Activated B cell treated with CpG ODN at 0.5 μM for 24 hours (primary cell): ENCODE results near the gene C2CD4C. TPM values are rescaled to one million over a fixed set of nuclear protein-coding genes. Genes with fewer than 3 reads are reported as not detected.

Experiments
- ATAC-seq: fragments of 200-7000 bp; cut with Tn5 transposase; one replicate; pipeline ENCODE4 v1.10.0; 2021; ENCODE audit warnings: low read depth, mild to moderate bottlenecking, moderate library complexity
- CTCF ChIA-PET: fragments of 350-600 bp; sonication (Branson Sonifier 250); formaldehyde crosslinking; loops from one replicate; lab custom pipeline; 2021; ENCODE audit warnings: antibody characterized with exemption; lab: Charles Lee
- POLR2A ChIA-PET: fragments of 350-600 bp; sonication (Branson Sonifier 250); formaldehyde crosslinking; loops from one replicate; lab custom pipeline; 2021; ENCODE audit warnings: antibody characterized with exemption; lab: Charles Lee
- DNase-seq: peaks from one replicate; pipeline ENCODE4 v3.0.0; 2022
- H3K27ac Mint-ChIP-seq: one replicate; pipeline ENCODE4 v1.8.0; 2020; ENCODE audit warnings: mixed read lengths
- H3K27me3 Mint-ChIP-seq: one replicate; pipeline ENCODE4 v1.8.0; 2021; ENCODE audit warnings: mixed read lengths
- H3K36me3 Mint-ChIP-seq: one replicate; pipeline ENCODE4 v1.8.0; 2021; ENCODE audit warnings: low read depth, mixed read lengths
- H3K4me1 Mint-ChIP-seq: one replicate; pipeline ENCODE4 v1.8.0; 2021; ENCODE audit warnings: mixed read lengths
- H3K4me3 Mint-ChIP-seq: one replicate; pipeline ENCODE4 v1.8.0; 2020; ENCODE audit warnings: mild to moderate bottlenecking, mixed read lengths
- H3K9me3 Mint-ChIP-seq: one replicate; pipeline ENCODE4 v1.8.0; 2020; ENCODE audit warnings: mixed read lengths
- CTCF ChIP-seq: fragments of 200-600 bp; IDR thresholded peaks from one replicate; pipeline ENCODE4 v1.8.0; 2022; ENCODE audit warnings: antibody characterized with exemption, mild to moderate bottlenecking
- intact Hi-C: fragments of 100-400 bp; cut with micrococcal nuclease; formaldehyde crosslinking; loops from one replicate; pipeline ENCODE4 v1.15.1; 2024
- total RNA-seq: library from RNA; stranded (reverse); gene quantifications from 2 replicates; pipeline ENCODE4 v1.2.3, GENCODE V29; 2022

The C2CD4C gene
- total RNA-seq, 1 donor from 2014 or later = not detected

GRCh38 chr19:370641-371330 lies 38.2 kb downstream of the C2CD4C start:
- POLR2A ChIA-PET = no interaction called here
- no peak for TF ChIP-seq CTCF
- CTCF ChIA-PET = no interaction called here
- Mint-ChIP-seq H3K27ac (no peak overlapping the region), H3K9me3 (no peaks in the 10 kb centered on the region), H3K27me3 (peaks cover 25% of the 10 kb centered on the region), H3K4me3 (no peak overlapping the region), H3K36me3 (no peaks in the 10 kb centered on the region), H3K4me1 (no peaks in the 10 kb centered on the region)
- ATAC-seq (no peak), DNase-seq (no peak)
- intact Hi-C loops = no loop called here

GRCh38 chr19:369876-370275 lies 39.1 kb downstream of the C2CD4C start:
- H3K36me3 Mint-ChIP-seq = no peaks in the 10 kb centered on the region

DNA sequence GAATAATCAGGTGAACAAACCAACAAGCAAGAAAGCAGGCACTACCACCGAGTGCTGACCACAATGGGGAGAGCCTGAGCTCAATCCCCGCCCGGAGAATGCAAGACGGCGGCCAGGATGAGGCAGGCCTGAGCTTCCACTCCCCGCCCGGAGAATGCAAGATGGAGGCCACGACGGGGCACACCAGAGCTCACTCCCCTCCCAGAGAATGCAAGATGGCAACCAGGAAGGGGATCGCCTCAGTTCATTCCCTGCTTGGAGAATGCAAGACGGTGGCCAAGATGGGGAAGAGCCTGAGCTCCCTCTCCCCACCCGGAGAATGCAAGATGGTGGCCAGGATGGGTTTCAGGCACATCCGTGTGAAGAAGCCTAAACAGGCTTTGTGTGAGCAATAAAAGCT lies 39.7 kb downstream of the C2CD4C start:
- CTCF ChIA-PET = no interaction called here
- H3K36me3 Mint-ChIP-seq = no peaks in the 10 kb centered on the region
- H3K9me3 Mint-ChIP-seq = no peaks in the 10 kb centered on the region
- intact Hi-C loops = no loop called here
- ATAC-seq = no peak
- no peak for TF ChIP-seq CTCF
- H3K27ac Mint-ChIP-seq = no peak overlapping the region
- no peaks in the 10 kb centered on the region for H3K4me1 Mint-ChIP-seq
- POLR2A ChIA-PET = no interaction called here
- no peak for DNase-seq
- peaks cover 25% of the 10 kb centered on the region for H3K27me3 Mint-ChIP-seq
- H3K4me3 Mint-ChIP-seq = no peak overlapping the region

More at GRCh38 chr19:369876-370275, 39.1 kb downstream of the C2CD4C start:
- H3K27me3 Mint-ChIP-seq = peaks cover 25% of the 10 kb centered on the region
- H3K27ac Mint-ChIP-seq = no peak overlapping the region
- H3K9me3 Mint-ChIP-seq = no peaks in the 10 kb centered on the region
- intact Hi-C loops = no loop called here
- ChIA-PET POLR2A (no interaction called here), CTCF (no interaction called here)
- TF ChIP-seq CTCF = no peak
- DNase-seq = no peak
- ATAC-seq = no peak
- H3K4me1 Mint-ChIP-seq = no peaks in the 10 kb centered on the region
- H3K4me3 Mint-ChIP-seq = no peak overlapping the region

- Mint-ChIP-seq H3K27ac (no peak overlapping the region), H3K36me3 (no peaks in the 10 kb centered on the region), H3K9me3 (no peaks in the 10 kb centered on the region), H3K27me3 (peaks cover 22% of the 10 kb centered on the region), H3K4me1 (no peaks in the 10 kb centered on the region), H3K4me3 (no peak overlapping the region)
- intact Hi-C loops = no loop called here
- ATAC-seq (no peak), DNase-seq (no peak)
- ChIA-PET CTCF (no interaction called here), POLR2A (no interaction called here)
- TF ChIP-seq CTCF = no peak
Measured at GRCh38 chr19:368630-369024, 40.3 kb downstream of the C2CD4C start.

GRCh38 chr19:367963-368629 lies 40.9 kb downstream of the C2CD4C start:
- no peak for ATAC-seq
- H3K4me3 Mint-ChIP-seq = no peak overlapping the region
- TF ChIP-seq CTCF = no peak
- no peak overlapping the region for H3K27ac Mint-ChIP-seq
- ChIA-PET CTCF (no interaction called here), POLR2A (no interaction called here)
- no peaks in the 10 kb centered on the region for H3K9me3 Mint-ChIP-seq
- no peaks in the 10 kb centered on the region for H3K4me1 Mint-ChIP-seq
- no peaks in the 10 kb centered on the region for H3K36me3 Mint-ChIP-seq
- DNase-seq = no peak
- intact Hi-C loops = no loop called here
- peaks cover 19% of the 10 kb centered on the region for H3K27me3 Mint-ChIP-seq
